GM23338 (cell line): Measurements from ENCODE around the gene TGM2.

Experiments
- CREB1 ChIP-seq: fragments of 250-450 bp; sonication (Bioruptor Pico); IDR thresholded peaks from 2 replicates; pipeline ENCODE4 v1.5.0; 2020; ENCODE audit warnings: low read depth, mild to moderate bottlenecking, moderate library complexity
- EZH2 ChIP-seq: fragments of 200-600 bp; sonication (generic); IDR thresholded peaks from one replicate; pipeline ENCODE4 v1.8.0; 2017; ENCODE audit warnings: antibody characterized with exemption, mild to moderate bottlenecking, low read depth; ENCODE audit not compliant: unreplicated experiment
- JUNB ChIP-seq: IDR thresholded peaks from one replicate; pipeline ENCODE4 v1.6.1; 2016; ENCODE audit warnings: antibody characterized with exemption; ENCODE audit not compliant: unreplicated experiment
- POLR2AphosphoS5 ChIP-seq: IDR thresholded peaks from 2 replicates; pipeline ENCODE4 v1.6.1; 2016; ENCODE audit warnings: antibody characterized with exemption, low read depth
- ZNF114 ChIP-seq: fragments of 250-450 bp; sonication (Bioruptor Pico); IDR thresholded peaks from 2 replicates; pipeline ENCODE4 v1.5.0; 2020; ENCODE audit warnings: mild to moderate bottlenecking, moderate library complexity
- TF ChIP-seq, protein P1 (sequence below), 2 experiments: fragments of 200-600 bp in 1 of 2; sonication (generic) in 1 of 2; conservative IDR thresholded peaks; 2 replicates each; pipeline versions ENCODE4 v1.5.1 to v1.6.1; 2016 to 2017; ENCODE audit warnings: antibody characterized with exemption in 2 of 2, low read depth in 2 of 2, mild to moderate bottlenecking in 2 of 2, moderate library complexity in 1 of 2
- TF ChIP-seq, protein P2 (sequence below): IDR thresholded peaks from one replicate; pipeline ENCODE4 v1.6.1; 2018; ENCODE audit warnings: antibody characterized with exemption; ENCODE audit not compliant: unreplicated experiment

DNA sequence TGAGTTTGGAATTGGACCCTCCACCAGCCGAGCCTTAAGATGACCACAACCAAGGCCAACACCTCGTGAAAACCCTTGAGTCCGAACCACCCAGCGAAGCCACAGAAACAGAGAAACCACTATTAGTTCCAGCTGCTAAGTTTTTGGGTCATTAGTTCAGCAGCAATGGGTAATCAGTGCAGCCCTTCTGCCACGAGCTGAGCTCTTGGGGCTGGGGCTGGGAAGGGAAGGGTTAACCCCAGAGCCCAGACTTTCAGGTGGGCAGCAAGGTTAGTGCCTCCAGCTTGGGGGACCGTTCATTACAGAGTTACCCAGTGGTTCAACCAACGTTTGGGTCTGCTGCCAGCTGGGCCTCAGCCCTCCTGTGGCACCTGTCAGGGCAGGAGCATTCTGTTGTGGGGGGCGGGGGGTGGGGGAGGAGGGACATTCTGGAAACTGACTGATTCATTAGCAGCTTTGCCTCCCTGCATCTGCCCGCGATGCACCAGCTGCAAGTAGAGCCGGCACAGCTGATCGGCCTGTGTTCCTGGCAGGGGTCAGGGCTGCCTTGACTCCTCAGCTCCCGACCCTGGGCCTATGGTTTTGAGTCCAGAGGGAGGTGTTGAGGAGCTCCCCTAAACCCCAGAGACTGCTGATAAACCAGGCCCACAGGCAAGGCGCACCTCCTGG lies 52.7 kb downstream of the TGM2 start:
- no peak for TF ChIP-seq EZH2
- TF ChIP-seq, protein P1, sequence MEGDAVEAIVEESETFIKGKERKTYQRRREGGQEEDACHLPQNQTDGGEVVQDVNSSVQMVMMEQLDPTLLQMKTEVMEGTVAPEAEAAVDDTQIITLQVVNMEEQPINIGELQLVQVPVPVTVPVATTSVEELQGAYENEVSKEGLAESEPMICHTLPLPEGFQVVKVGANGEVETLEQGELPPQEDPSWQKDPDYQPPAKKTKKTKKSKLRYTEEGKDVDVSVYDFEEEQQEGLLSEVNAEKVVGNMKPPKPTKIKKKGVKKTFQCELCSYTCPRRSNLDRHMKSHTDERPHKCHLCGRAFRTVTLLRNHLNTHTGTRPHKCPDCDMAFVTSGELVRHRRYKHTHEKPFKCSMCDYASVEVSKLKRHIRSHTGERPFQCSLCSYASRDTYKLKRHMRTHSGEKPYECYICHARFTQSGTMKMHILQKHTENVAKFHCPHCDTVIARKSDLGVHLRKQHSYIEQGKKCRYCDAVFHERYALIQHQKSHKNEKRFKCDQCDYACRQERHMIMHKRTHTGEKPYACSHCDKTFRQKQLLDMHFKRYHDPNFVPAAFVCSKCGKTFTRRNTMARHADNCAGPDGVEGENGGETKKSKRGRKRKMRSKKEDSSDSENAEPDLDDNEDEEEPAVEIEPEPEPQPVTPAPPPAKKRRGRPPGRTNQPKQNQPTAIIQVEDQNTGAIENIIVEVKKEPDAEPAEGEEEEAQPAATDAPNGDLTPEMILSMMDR (conservative IDR thresholded peaks at IDR 0.05; ENCODE audit: low read depth in 2 of 2): no peak
- no peak for TF ChIP-seq POLR2AphosphoS5
- TF ChIP-seq CREB1 (CRISPR knock-in tag): no peak
- TF ChIP-seq, protein P2, sequence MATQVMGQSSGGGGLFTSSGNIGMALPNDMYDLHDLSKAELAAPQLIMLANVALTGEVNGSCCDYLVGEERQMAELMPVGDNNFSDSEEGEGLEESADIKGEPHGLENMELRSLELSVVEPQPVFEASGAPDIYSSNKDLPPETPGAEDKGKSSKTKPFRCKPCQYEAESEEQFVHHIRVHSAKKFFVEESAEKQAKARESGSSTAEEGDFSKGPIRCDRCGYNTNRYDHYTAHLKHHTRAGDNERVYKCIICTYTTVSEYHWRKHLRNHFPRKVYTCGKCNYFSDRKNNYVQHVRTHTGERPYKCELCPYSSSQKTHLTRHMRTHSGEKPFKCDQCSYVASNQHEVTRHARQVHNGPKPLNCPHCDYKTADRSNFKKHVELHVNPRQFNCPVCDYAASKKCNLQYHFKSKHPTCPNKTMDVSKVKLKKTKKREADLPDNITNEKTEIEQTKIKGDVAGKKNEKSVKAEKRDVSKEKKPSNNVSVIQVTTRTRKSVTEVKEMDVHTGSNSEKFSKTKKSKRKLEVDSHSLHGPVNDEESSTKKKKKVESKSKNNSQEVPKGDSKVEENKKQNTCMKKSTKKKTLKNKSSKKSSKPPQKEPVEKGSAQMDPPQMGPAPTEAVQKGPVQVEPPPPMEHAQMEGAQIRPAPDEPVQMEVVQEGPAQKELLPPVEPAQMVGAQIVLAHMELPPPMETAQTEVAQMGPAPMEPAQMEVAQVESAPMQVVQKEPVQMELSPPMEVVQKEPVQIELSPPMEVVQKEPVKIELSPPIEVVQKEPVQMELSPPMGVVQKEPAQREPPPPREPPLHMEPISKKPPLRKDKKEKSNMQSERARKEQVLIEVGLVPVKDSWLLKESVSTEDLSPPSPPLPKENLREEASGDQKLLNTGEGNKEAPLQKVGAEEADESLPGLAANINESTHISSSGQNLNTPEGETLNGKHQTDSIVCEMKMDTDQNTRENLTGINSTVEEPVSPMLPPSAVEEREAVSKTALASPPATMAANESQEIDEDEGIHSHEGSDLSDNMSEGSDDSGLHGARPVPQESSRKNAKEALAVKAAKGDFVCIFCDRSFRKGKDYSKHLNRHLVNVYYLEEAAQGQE: no peak
- TF ChIP-seq JUNB: no peak
- TF ChIP-seq ZNF114 (CRISPR knock-in tag): no peak
